Parathyroid adenoma (tissue), 2 donors: Measurements from ENCODE around the gene SEPTIN1.
"Not testable (repeated sequence)": the region's sequence is repeated elsewhere in the genome, so short reads cannot be mapped to it uniquely, and the experiment has no call there.

ENCODE experiments used
- H2AFZ ChIP-seq: fragments of 300-600 bp; sonication (generic); one replicate; pipeline ENCODE4 v1.7.0; 2017; ENCODE audit warnings: antibody characterized with exemption, mild to moderate bottlenecking
- H3K27ac ChIP-seq: fragments of 300-600 bp; sonication (generic); one replicate; pipeline ENCODE4 v1.7.0; 2017
- H3K27me3 ChIP-seq: fragments of 300-600 bp; sonication (generic); one replicate; pipeline ENCODE4 v1.7.0; 2017; ENCODE audit warnings: low read length; ENCODE audit not compliant: control insufficient read depth, insufficient read depth
- H3K36me3 ChIP-seq: fragments of 300-600 bp; sonication (generic); one replicate; pipeline ENCODE4 v1.7.0; 2017; ENCODE audit warnings: low read length; ENCODE audit not compliant: control insufficient read depth, insufficient read depth
- H3K4me1 ChIP-seq: fragments of 300-600 bp; sonication (generic); one replicate; pipeline ENCODE4 v1.7.0; 2017; ENCODE audit warnings: control low read depth
- H3K4me2 ChIP-seq: fragments of 300-600 bp; sonication (generic); one replicate; pipeline ENCODE4 v1.7.0; 2017; ENCODE audit warnings: low read length
- H3K4me3 ChIP-seq: fragments of 300-600 bp; sonication (generic); one replicate; pipeline ENCODE4 v1.7.0; 2017; ENCODE audit warnings: low read depth, low read length
- H3K79me2 ChIP-seq: fragments of 300-600 bp; sonication (generic); one replicate; pipeline ENCODE4 v1.7.0; 2017; ENCODE audit warnings: control low read depth
- H3K9ac ChIP-seq: fragments of 300-600 bp; sonication (generic); one replicate; pipeline ENCODE4 v1.7.0; 2017; ENCODE audit warnings: mild to moderate bottlenecking
- H3K9me3 ChIP-seq: fragments of 300-600 bp; sonication (generic); one replicate; pipeline ENCODE4 v1.7.0; 2017; ENCODE audit warnings: low read length; ENCODE audit not compliant: control insufficient read depth
- CTCF ChIP-seq: fragments of 300-600 bp; sonication (generic); IDR thresholded peaks from one replicate; pipeline ENCODE4 v1.7.0; 2017; ENCODE audit warnings: antibody characterized with exemption, mild to moderate bottlenecking
- donor health status: primary hyperparathyroidism.

SEPTIN1 gene

GRCh38 chr16:30340621-30341020 is 41.7 kb downstream of the SEPTIN1 start:
- H3K4me3 ChIP-seq: no peak overlapping the region
- no peak overlapping the region for H3K4me2 ChIP-seq
- no peaks in the 10 kb centered on the region for H3K27me3 ChIP-seq
- H3K79me2 ChIP-seq: no peaks in the 10 kb centered on the region
- no peak overlapping the region for H3K9ac ChIP-seq
- H3K36me3 ChIP-seq: no peaks in the 10 kb centered on the region
- H3K9me3 ChIP-seq: no peaks in the 10 kb centered on the region
- no peak overlapping the region for H3K27ac ChIP-seq
- no peak for TF ChIP-seq CTCF
- H2AFZ ChIP-seq: no peak overlapping the region
- peaks cover 4% of the 10 kb centered on the region for H3K4me1 ChIP-seq

GRCh38 chr16:30338715-30339114 is 43.6 kb downstream of the SEPTIN1 start:
- not testable (repeated sequence) for H2AFZ ChIP-seq, H3K9ac ChIP-seq, H3K27ac ChIP-seq, H3K4me3 ChIP-seq, H3K9me3 ChIP-seq, H3K27me3 ChIP-seq, H3K79me2 ChIP-seq, H3K4me1 ChIP-seq, H3K4me2 ChIP-seq, H3K36me3 ChIP-seq

- H3K27ac ChIP-seq, H3K9ac ChIP-seq: not testable (repeated sequence)
Measured at GRCh38 chr16:30337964-30338357, 44.4 kb downstream of the SEPTIN1 start.

GRCh38 chr16:30335598-30336474 is 46.5 kb downstream of the SEPTIN1 start:
- TF ChIP-seq CTCF: no peak
- Histone ChIP-seq H3K9ac (peak overlapping the region; percentile 89), H3K4me2 (peak overlapping the region; percentile 70), H3K9me3 (no peaks in the 10 kb centered on the region), H3K27me3 (no peaks in the 10 kb centered on the region), H3K79me2 (peaks cover 7% of the 10 kb centered on the region), H2AFZ (peak overlapping the region; percentile 98), H3K4me1 (peaks cover 5% of the 10 kb centered on the region), H3K4me3 (peak overlapping the region; percentile 57), H3K27ac (peak overlapping the region; percentile 93), H3K36me3 (no peaks in the 10 kb centered on the region)

More at GRCh38 chr16:30337964-30338357, 44.4 kb downstream of the SEPTIN1 start:
- not testable (repeated sequence) for H3K27me3 ChIP-seq, H3K79me2 ChIP-seq, H2AFZ ChIP-seq, H3K9me3 ChIP-seq, H3K36me3 ChIP-seq, H3K4me2 ChIP-seq, H3K4me1 ChIP-seq, H3K4me3 ChIP-seq

GRCh38 chr16:30335028-30335597 is 47.2 kb downstream of the SEPTIN1 start:
- Histone ChIP-seq H3K27ac (peak overlapping the region; percentile 93), H3K4me2 (peak overlapping the region; percentile 70), H3K9ac (peak overlapping the region; percentile 89), H2AFZ (peak overlapping the region; percentile 98), H3K79me2 (peaks cover 12% of the 10 kb centered on the region), H3K4me3 (peak overlapping the region; percentile 57)
- peak; percentile 5 for TF ChIP-seq CTCF
- H3K27me3 ChIP-seq, H3K9me3 ChIP-seq, H3K36me3 ChIP-seq, H3K4me1 ChIP-seq: not testable (repeated sequence)

- Histone ChIP-seq H3K27ac (peak overlapping the region; percentile 93), H3K79me2 (peaks cover 18% of the 10 kb centered on the region), H3K9ac (peak overlapping the region; percentile 89), H3K4me2 (peak overlapping the region; percentile 51), H2AFZ (peak overlapping the region; percentile 98), H3K4me3 (peak overlapping the region; percentile 57)
- not testable (repeated sequence) for H3K4me1 ChIP-seq, H3K27me3 ChIP-seq, H3K9me3 ChIP-seq, H3K36me3 ChIP-seq
Measured at GRCh38 chr16:30334473-30334989, 47.8 kb downstream of the SEPTIN1 start.
